H1 (cell line): ENCODE results near the gene RPAP3. TPM values are rescaled to one million over a fixed set of nuclear protein-coding genes. Genes with fewer than 3 reads are reported as not detected.

Experiments used
- CTCF ChIA-PET: fragments of 300-600 bp; sonication (Branson Sonifier 250); formaldehyde crosslinking; loops from one replicate; lab custom pipeline; 2021; ENCODE audit not compliant: partially characterized antibody; lab: Charles Lee
- POLR2A ChIA-PET: fragments of 300-600 bp; sonication (Branson Sonifier 250); formaldehyde crosslinking; loops from one replicate; lab custom pipeline; 2021; ENCODE audit warnings: inconsistent platforms; ENCODE audit not compliant: partially characterized antibody; lab: Charles Lee
- DNase-seq, 2 experiments: peaks; one replicate each; pipeline versions ENCODE4 v3.0.0 to v3.0.0-alpha.2; 2010 to 2022; ENCODE audit warnings: low spot score in 2 of 2, low read depth in 1 of 2, mixed read lengths in 1 of 2
- FAIRE-seq: peaks from 2 replicates; lab custom pipeline; 2011; peaks lifted over from hg19 to GRCh38; lab: Jason Lieb, UNC
- H2AFZ ChIP-seq: 2 replicates; pipeline ENCODE4 v1.8.1; 2012; ENCODE audit warnings: low read length, inconsistent platforms
- H2AK5ac ChIP-seq: 2 replicates; pipeline ENCODE4 v1.6.1; 2013; ENCODE audit warnings: low read depth, low read length
- H2BK120ac ChIP-seq: replicated peaks from 2 replicates; pipeline ENCODE3; 2013; ENCODE audit warnings: low read depth, low read length, inconsistent platforms
- H2BK12ac ChIP-seq: 2 replicates; pipeline ENCODE4 v1.6.1; 2013; ENCODE audit warnings: low read depth, low read length
- H2BK15ac ChIP-seq: 2 replicates; pipeline ENCODE4 v1.6.1; 2013; ENCODE audit warnings: low read length
- H2BK20ac ChIP-seq: 2 replicates; pipeline ENCODE4 v1.6.1; 2013; ENCODE audit warnings: low read length
- H2BK5ac ChIP-seq: 2 replicates; pipeline ENCODE4 v1.6.1; 2013; ENCODE audit warnings: low read depth, low read length
- H3K14ac ChIP-seq: 2 replicates; pipeline ENCODE4 v1.6.1; 2013; ENCODE audit warnings: inconsistent platforms; ENCODE audit not compliant: insufficient read length
- H3K18ac ChIP-seq: 2 replicates; pipeline ENCODE4 v1.6.1; 2013; ENCODE audit warnings: low read length; ENCODE audit errors: extremely low read depth
- H3K23ac ChIP-seq: 2 replicates; pipeline ENCODE4 v1.6.1; 2013; ENCODE audit warnings: inconsistent platforms; ENCODE audit not compliant: insufficient read length
- H3K23me2 ChIP-seq: 2 replicates; pipeline ENCODE4 v1.6.1; 2013; ENCODE audit warnings: low read depth, low read length
- H3K27ac ChIP-seq: 2 replicates; pipeline ENCODE4 v1.6.1; 2011; ENCODE audit warnings: low read depth, low read length, inconsistent platforms
- H3K27me3 ChIP-seq, 4 experiments: replicated peaks in 1 of 4; 1 replicate in 1 of 4; 2 replicates in 3 of 4; pipeline versions ENCODE4 v1.6.1 to v1.8.1; 2011 to 2013; ENCODE audit warnings: low read length in 3 of 4, mild to moderate bottlenecking in 3 of 4, inconsistent platforms in 2 of 4, mixed read lengths in 2 of 4, moderate library complexity in 1 of 4; ENCODE audit not compliant: control insufficient read depth in 3 of 4, insufficient read depth in 3 of 4; ENCODE audit errors: extremely low read depth in 1 of 4
- H3K36me3 ChIP-seq, 4 experiments: 2 replicates each; pipeline versions ENCODE4 v1.6.1 to v1.8.1; 2011 to 2013; ENCODE audit warnings: mild to moderate bottlenecking in 4 of 4, low read length in 3 of 4, moderate library complexity in 2 of 4, control low read depth in 1 of 4, inconsistent platforms in 1 of 4; ENCODE audit not compliant: insufficient read depth in 4 of 4, control insufficient read depth in 2 of 4
- H3K4ac ChIP-seq: replicated peaks from 2 replicates; pipeline ENCODE3; 2013; ENCODE audit warnings: low read length, low read depth, mixed read lengths, inconsistent platforms; ENCODE audit not compliant: insufficient read length
- H3K4me1 ChIP-seq, 4 experiments: replicated peaks in 1 of 4; 1 replicate in 1 of 4; 2 replicates in 3 of 4; pipeline versions ENCODE4 v1.6.1 to v1.8.1; 2011 to 2013; ENCODE audit warnings: low read length in 3 of 4, inconsistent platforms in 2 of 4, mixed read lengths in 1 of 4; ENCODE audit not compliant: insufficient read depth in 4 of 4, control insufficient read depth in 3 of 4
- H3K4me2 ChIP-seq, 2 experiments: 2 replicates each; pipeline versions ENCODE4 v1.6.1 to v1.8.1; 2011 to 2013; ENCODE audit warnings: low read depth in 2 of 2, low read length in 2 of 2, control low read depth in 1 of 2, inconsistent platforms in 1 of 2, mild to moderate bottlenecking in 1 of 2; ENCODE audit not compliant: insufficient read depth in 1 of 2
- H3K4me3 ChIP-seq, 4 experiments: fragments of 200-600, 300-600 bp in 1 of 4; sonication (generic), shearing (Covaris generic), sonication (Bioruptor Twin) in 1 of 4; 2 replicates each; pipeline versions ENCODE4 v1.5.1 to v1.8.1; 2011 to 2016; ENCODE audit warnings: low read length in 4 of 4, low read depth in 3 of 4, control low read depth in 2 of 4, inconsistent platforms in 2 of 4, mild to moderate bottlenecking in 2 of 4, mixed read lengths in 1 of 4, moderate library complexity in 1 of 4; ENCODE audit not compliant: insufficient read depth in 2 of 4; ENCODE audit errors: extremely low read depth in 1 of 4
- H3K56ac ChIP-seq: replicated peaks from 2 replicates; pipeline ENCODE3; 2013; ENCODE audit warnings: low read depth, mild to moderate bottlenecking, mixed read lengths, low read length, inconsistent platforms; ENCODE audit not compliant: insufficient read length
- H3K79me1 ChIP-seq: 2 replicates; pipeline ENCODE4 v1.6.1; 2013; ENCODE audit warnings: low read depth, low read length, control low read depth
- H3K79me2 ChIP-seq, 2 experiments: 2 replicates each; pipeline versions ENCODE4 v1.6.1 to v1.8.1; 2012 to 2013; ENCODE audit warnings: low read length in 2 of 2, mild to moderate bottlenecking in 2 of 2, inconsistent platforms in 1 of 2; ENCODE audit not compliant: insufficient read depth in 2 of 2, control insufficient read depth in 1 of 2
- H3K9ac ChIP-seq, 4 experiments: replicated peaks in 1 of 4; 1 replicate in 1 of 4; 2 replicates in 3 of 4; pipeline versions ENCODE4 v1.6.1 to v1.8.1; 2011 to 2013; ENCODE audit warnings: low read depth in 3 of 4, low read length in 3 of 4, control low read depth in 2 of 4, mild to moderate bottlenecking in 2 of 4, moderate library complexity in 2 of 4, inconsistent platforms in 1 of 4; ENCODE audit errors: extremely low read depth in 1 of 4
- H3K9me3 ChIP-seq, 2 experiments: 2 replicates each; pipeline versions ENCODE4 v1.6.1 to v1.8.1; 2012 to 2013; ENCODE audit warnings: mild to moderate bottlenecking in 2 of 2, moderate library complexity in 2 of 2, control low read depth in 1 of 2, inconsistent platforms in 1 of 2, low read depth in 1 of 2, low read length in 1 of 2, mixed read lengths in 1 of 2; ENCODE audit not compliant: insufficient read depth in 2 of 2
- H4K20me1 ChIP-seq, 2 experiments: replicated peaks in 1 of 2; 2 replicates each; pipeline versions ENCODE3 to v1.8.1; 2011 to 2013; ENCODE audit warnings: inconsistent platforms in 2 of 2, low read length in 2 of 2, mild to moderate bottlenecking in 1 of 2; ENCODE audit not compliant: insufficient read depth in 2 of 2, control insufficient read depth in 1 of 2
- H4K5ac ChIP-seq: 2 replicates; pipeline ENCODE4 v1.6.1; 2013; ENCODE audit warnings: low read length, low read depth, mixed read lengths, inconsistent platforms; ENCODE audit not compliant: insufficient read length
- H4K8ac ChIP-seq: 2 replicates; pipeline ENCODE4 v1.8.0; 2013; ENCODE audit warnings: mild to moderate bottlenecking, moderate library complexity, low read length, inconsistent platforms; ENCODE audit not compliant: insufficient read depth; ENCODE audit errors: extremely low read depth
- H4K91ac ChIP-seq: replicated peaks from 2 replicates; pipeline ENCODE3; 2013; ENCODE audit warnings: low read length, mixed read lengths, inconsistent platforms; ENCODE audit not compliant: insufficient read length
- EGR1 ChIP-seq: IDR thresholded peaks from 2 replicates; pipeline ENCODE4 v1.6.1; 2011; ENCODE audit warnings: low read depth, low read length, borderline replicate concordance
- GTF2F1 ChIP-seq: IDR thresholded peaks from 2 replicates; pipeline ENCODE4 v1.6.1; 2012; ENCODE audit warnings: low read depth, low read length, improper control_type of control experiment, borderline replicate concordance
- PHF8 ChIP-seq: fragments of 200-600 bp; sonication (generic); conservative IDR thresholded peaks from 2 replicates; pipeline ENCODE4 v1.7.1; 2012; ENCODE audit warnings: low read depth, mild to moderate bottlenecking, inconsistent platforms, low read length, moderate library complexity
- POLR2AphosphoS5 ChIP-seq: IDR thresholded peaks from 2 replicates; pipeline ENCODE4 v1.6.1; 2011; ENCODE audit warnings: low read depth, low read length
- RAD21 ChIP-seq, 2 experiments: IDR thresholded peaks in 1 of 2; conservative IDR thresholded peaks in 1 of 2; 2 replicates each; pipeline ENCODE4 v1.6.1; 2011; ENCODE audit warnings: low read depth in 2 of 2, low read length in 2 of 2, improper control_type of control experiment in 1 of 2, inconsistent platforms in 1 of 2, mild to moderate bottlenecking in 1 of 2, moderate library complexity in 1 of 2
- RBBP5 ChIP-seq: IDR thresholded peaks from 2 replicates; pipeline ENCODE4 v1.7.1; 2012; ENCODE audit warnings: low read depth, mild to moderate bottlenecking, inconsistent platforms, low read length, moderate library complexity, borderline replicate concordance
- RNF2 ChIP-seq: fragments of 200-900, 300-1000 bp; sonication (generic); IDR thresholded peaks from 2 replicates; pipeline ENCODE4 v1.7.1; 2016; ENCODE audit warnings: borderline replicate concordance, low read depth, mild to moderate bottlenecking, antibody characterized with exemption, low read length; ENCODE audit not compliant: poor library complexity, severe bottlenecking; ENCODE audit errors: missing control alignments
- SAP30 ChIP-seq: fragments of 300-600 bp; sonication (generic); IDR thresholded peaks from 2 replicates; pipeline ENCODE4 v1.7.1; 2012; ENCODE audit warnings: low read length, moderate library complexity, mild to moderate bottlenecking, inconsistent platforms; ENCODE audit not compliant: insufficient read depth, insufficient replicate concordance
- ZNF274 ChIP-seq: IDR thresholded peaks from 2 replicates; pipeline ENCODE4 v1.7.0; 2012; ENCODE audit warnings: low read length, borderline replicate concordance; ENCODE audit errors: extremely low read depth
- WGBS, 2 experiments: shearing (Covaris generic) in 1 of 2; methylation state at CpG; one replicate each; pipeline versions ENCODE4 v1.1.6 to v1.1.7; 2013 to 2015; ENCODE audit warnings: low lambda C conversion rate in 2 of 2, mixed read lengths in 2 of 2, inconsistent platforms in 1 of 2, low coverage in 1 of 2, missing lambda C conversion rate in 1 of 2; ENCODE audit not compliant: insufficient replicate concordance in 2 of 2, insufficient coverage in 1 of 2, insufficient read length in 1 of 2; ENCODE audit errors: extremely low coverage in 1 of 2, missing lambda C conversion rate in 1 of 2; 5-methylcytosine and 5-hydroxymethylcytosine counted together
- polyA plus RNA-seq, 7 experiments: library from polyadenylated mRNA; depleted of rRNA in 3 of 7; stranded (reverse) in 5 of 7; unstranded in 2 of 7; fragments of >200 nt in 5 of 7; fragments of 200-250 nt in 2 of 7; gene quantifications; 1 replicate in 5 of 7; 2 replicates in 1 of 7; 4 replicates in 1 of 7; pipeline versions ENCODE4 v1.2.1 to v1.2.3, GENCODE V29; 2011 to 2013; ENCODE audit warnings: missing spikeins in 2 of 7, mixed read lengths in 2 of 7
- total RNA-seq: library from RNA; stranded (reverse); fragmentation: NEBNext Ultra II Directional; extraction: Animal tissue kit (Norgen Biotek cat#: 25700); gene quantifications from 2 replicates; pipeline ENCODE4 v1.2.1, GENCODE V29; 2021

The RPAP3 gene
- total and polyA plus RNA-seq, 2 of the 8 experiments (the other 6 are each of a cell fraction or from before 2014, with no cell fraction given) = 6.4 to 60.5 TPM

DNA sequence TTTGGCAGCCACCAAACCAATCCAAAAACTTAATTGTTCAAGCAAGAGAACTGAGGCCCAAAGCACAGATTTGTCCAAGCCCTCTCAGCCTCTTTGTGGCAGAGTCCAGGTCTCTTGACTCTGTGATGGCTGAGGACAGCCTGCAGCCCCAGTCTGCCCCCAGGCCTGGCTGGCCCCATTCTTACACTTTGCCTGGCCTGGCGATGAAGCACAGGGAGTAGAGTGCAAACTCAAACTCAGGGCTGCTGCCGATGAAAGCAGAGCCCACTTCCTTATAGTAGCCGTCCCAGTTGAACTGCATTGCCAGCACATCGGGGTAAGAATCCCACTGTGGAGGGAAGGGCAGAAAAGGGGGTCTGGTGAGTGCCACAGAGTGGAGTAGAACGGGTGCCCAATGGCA is 5.6 kb upstream of the RPAP3 start:
- H2BK15ac ChIP-seq = no peak overlapping the region
- ChIA-PET POLR2A (no interaction called here), CTCF (interaction anchor here (2.6 to 64.6 kb wide), 3 partner anchors 23 to 127 kb away, joined by 9 to 2442 read pairs (median 460); partner anchors contain the start of genes ENDOU and SLC48A1)
- no peak overlapping the region for H2BK20ac ChIP-seq
- no peak overlapping the region for H3K18ac ChIP-seq
- FAIRE-seq (no peak), DNase-seq (no peak)
- no peak overlapping the region for H3K14ac ChIP-seq
- peaks cover 0 to 6% (median 1%) of the 10 kb centered on the region in 4 experiments; a peak in 1 of 7 replicates for H3K4me1 ChIP-seq
- no peak overlapping the region for H3K23ac ChIP-seq
- H3K27me3 ChIP-seq = no peaks in the 10 kb centered on the region; a peak in 1 of 7 replicates
- H3K79me1 ChIP-seq = no peaks in the 10 kb centered on the region
- H3K4me3 ChIP-seq = no peak overlapping the region
- H3K36me3 ChIP-seq = no peaks in the 10 kb centered on the region
- no peak overlapping the region for H3K4me2 ChIP-seq
- H3K56ac ChIP-seq = no peak overlapping the region
- TF ChIP-seq RBBP5 (no peak), POLR2AphosphoS5 (no peak), GTF2F1 (no peak), PHF8 (no peak), SAP30 (no peak), RNF2 (no peak), RAD21 (IDR thresholded peaks at IDR 0.05 in 1 of 2, conservative IDR thresholded peaks at IDR 0.05 in 1 of 2; ENCODE audit: low read depth in 2 of 2, low read length in 2 of 2) (no peak), EGR1 (no peak), ZNF274 (no peak)
- H2BK5ac ChIP-seq = no peak overlapping the region
- H3K9me3 ChIP-seq = no peaks in the 10 kb centered on the region
- H2AFZ ChIP-seq = no peak overlapping the region
- H3K9ac ChIP-seq = no peak overlapping the region
- H2AK5ac ChIP-seq = no peak overlapping the region
- no peak overlapping the region for H4K91ac ChIP-seq
- no peak overlapping the region for H4K8ac ChIP-seq
- H3K4ac ChIP-seq = no peak overlapping the region
- no peak overlapping the region for H2BK120ac ChIP-seq
- H4K5ac ChIP-seq = no peak overlapping the region
- no peak overlapping the region for H2BK12ac ChIP-seq
- no peak overlapping the region for H3K27ac ChIP-seq
- H3K23me2 ChIP-seq = no peaks in the 10 kb centered on the region
- no peaks in the 10 kb centered on the region for H4K20me1 ChIP-seq
- WGBS, 2 experiments = 92% methylated on average over 5 of the region's 5 CpGs; no CpG with 5 or more reads in 1 of the 2 experiments
- no peaks in the 10 kb centered on the region for H3K79me2 ChIP-seq
